ENCODE measurements around the gene ZNF24.

Gene ZNF24

GRCh38 chr18:35284841-35285240 lies 59.4 kb downstream of the ZNF24 start:
- peaks cover 89% of the 10 kb centered on the region for H3K36me3 Mint-ChIP-seq (ENCODE audit: low read depth)
- no peak for DNase-seq
- peaks cover 8% of the 10 kb centered on the region for H3K27me3 Mint-ChIP-seq (ENCODE audit: low read depth, poor library complexity)
- H3K4me1 Mint-ChIP-seq: peaks cover 8% of the 10 kb centered on the region
- H3K27ac Mint-ChIP-seq: no peak overlapping the region
- H3K4me3 Mint-ChIP-seq: no peak overlapping the region
- peaks cover 87% of the 10 kb centered on the region for H3K9me3 Mint-ChIP-seq
- no peak for TF ChIP-seq CTCF (IDR thresholded peaks at IDR 0.05)

- Mint-ChIP-seq H3K4me3 (no peak overlapping the region), H3K27me3 (ENCODE audit: low read depth, poor library complexity) (peaks cover 8% of the 10 kb centered on the region), H3K9me3 (peaks cover 89% of the 10 kb centered on the region), H3K36me3 (ENCODE audit: low read depth) (peaks cover 90% of the 10 kb centered on the region), H3K27ac (no peak overlapping the region), H3K4me1 (peaks cover 1% of the 10 kb centered on the region)
- DNase-seq: no peak
- TF ChIP-seq CTCF (IDR thresholded peaks at IDR 0.05): no peak
These were observed 60.1 kb downstream of the ZNF24 start for GRCh38 chr18:35283923-35284794.

- peaks cover 4% of the 10 kb centered on the region for H3K27me3 Mint-ChIP-seq (ENCODE audit: low read depth, poor library complexity)
- H3K4me3 Mint-ChIP-seq: no peak overlapping the region
- H3K4me1 Mint-ChIP-seq: no peaks in the 10 kb centered on the region
- peaks cover 87% of the 10 kb centered on the region for H3K36me3 Mint-ChIP-seq (ENCODE audit: low read depth)
- no peak for DNase-seq
- peaks cover 91% of the 10 kb centered on the region for H3K9me3 Mint-ChIP-seq
- H3K27ac Mint-ChIP-seq: no peak overlapping the region
- no peak for TF ChIP-seq CTCF (IDR thresholded peaks at IDR 0.05)
These were observed 61.9 kb downstream of the ZNF24 start for GRCh38 chr18:35282353-35282752.
